Activated naive CD8-positive, alpha-beta T cell (primary cell): ENCODE results near the gene RNF149.
A peak's percentile ranks its signal among the peaks of the same experiment; 100 is the strongest.

Experiments used
- H3K27ac Mint-ChIP-seq: one replicate; pipeline ENCODE4 v1.8.0; 2021; ENCODE audit warnings: mixed read lengths
- H3K27me3 Mint-ChIP-seq: one replicate; pipeline ENCODE4 v1.8.0; 2021; ENCODE audit warnings: mixed read lengths
- H3K36me3 Mint-ChIP-seq: one replicate; pipeline ENCODE4 v1.8.0; 2021; ENCODE audit warnings: mixed read lengths
- H3K4me1 Mint-ChIP-seq: one replicate; pipeline ENCODE4 v1.8.0; 2021; ENCODE audit warnings: low read depth, mixed read lengths
- H3K4me3 Mint-ChIP-seq: one replicate; pipeline ENCODE4 v1.8.0; 2021; ENCODE audit warnings: mild to moderate bottlenecking, mixed read lengths
- H3K9me3 Mint-ChIP-seq: one replicate; pipeline ENCODE4 v1.8.0; 2021; ENCODE audit warnings: low read depth, mixed read lengths

Gene RNF149

DNA sequence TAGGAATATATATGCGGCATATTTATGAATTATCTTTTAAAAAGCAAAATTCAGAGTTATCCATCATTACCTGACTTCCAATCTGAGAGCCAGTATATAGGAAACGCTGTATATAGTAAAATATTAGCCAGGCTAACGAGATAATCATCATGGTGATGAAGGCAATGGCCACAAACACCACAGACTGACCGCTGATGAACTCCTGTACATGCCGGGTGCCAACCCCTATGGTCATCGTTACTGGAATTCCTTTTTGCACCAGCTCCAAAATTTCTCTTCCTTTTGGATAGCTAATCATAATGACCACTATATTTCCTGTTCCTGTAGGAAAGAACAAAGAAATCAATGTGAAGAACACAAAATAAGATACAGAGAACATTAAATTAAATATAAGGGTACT lies 13.6 kb downstream of the RNF149 start:
- H3K4me3 Mint-ChIP-seq: no peak overlapping the region

DNA sequence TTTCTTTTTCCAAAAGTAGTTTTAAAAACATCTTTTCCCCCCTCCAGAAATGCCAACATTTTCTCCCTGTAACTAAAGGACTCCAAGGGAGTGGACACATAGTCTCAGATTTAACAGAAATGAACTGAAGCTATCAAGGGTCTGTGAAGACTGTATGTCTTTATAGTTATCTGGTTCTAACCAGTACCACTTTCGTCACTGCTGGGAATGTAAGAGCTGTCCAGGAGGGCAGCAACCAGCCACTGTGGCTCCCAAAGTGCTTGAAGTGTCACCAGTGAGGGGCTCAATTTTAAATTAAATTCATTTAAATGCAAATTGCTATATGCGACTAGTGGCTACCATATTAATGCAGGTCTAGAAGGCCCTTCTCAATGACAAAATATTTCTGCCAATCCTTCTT lies 15.0 kb downstream of the RNF149 start:
- peaks cover 46% of the 10 kb centered on the region for H3K4me1 Mint-ChIP-seq

More for the DNA sequence above, 13.6 kb downstream of the RNF149 start:
- no peaks in the 10 kb centered on the region for H3K27me3 Mint-ChIP-seq
- no peak overlapping the region for H3K27ac Mint-ChIP-seq
- no peaks in the 10 kb centered on the region for H3K9me3 Mint-ChIP-seq
- H3K4me1 Mint-ChIP-seq: peaks cover 55% of the 10 kb centered on the region
- H3K36me3 Mint-ChIP-seq: peaks cover 4% of the 10 kb centered on the region

DNA sequence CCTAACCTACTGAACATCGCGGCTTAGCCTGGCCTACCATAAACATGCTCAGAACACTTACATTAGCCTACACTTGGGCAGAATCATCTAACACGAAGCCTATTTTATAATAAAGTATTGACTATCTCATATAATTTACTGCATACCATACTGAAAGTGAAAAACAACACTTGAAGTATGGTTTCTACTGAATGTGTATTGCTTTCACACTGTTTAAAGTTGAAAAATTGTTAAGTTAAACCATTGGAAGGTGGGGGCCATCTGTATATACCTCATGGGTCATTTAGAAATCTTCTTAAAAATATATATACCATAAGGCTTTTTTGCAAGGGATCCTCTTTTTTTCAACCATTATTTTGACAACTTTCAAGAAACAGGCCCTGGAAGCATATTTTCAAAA lies 16.5 kb downstream of the RNF149 start:
- Mint-ChIP-seq H3K27me3 (no peaks in the 10 kb centered on the region), H3K4me3 (no peak overlapping the region), H3K9me3 (no peaks in the 10 kb centered on the region), H3K27ac (no peak overlapping the region), H3K36me3 (peaks cover 2% of the 10 kb centered on the region), H3K4me1 (peaks cover 33% of the 10 kb centered on the region)

More for the DNA sequence above, 15.0 kb downstream of the RNF149 start:
- Mint-ChIP-seq H3K27ac (peak overlapping the region; percentile 6), H3K9me3 (no peaks in the 10 kb centered on the region), H3K27me3 (no peaks in the 10 kb centered on the region), H3K36me3 (peaks cover 2% of the 10 kb centered on the region), H3K4me3 (no peak overlapping the region)

DNA sequence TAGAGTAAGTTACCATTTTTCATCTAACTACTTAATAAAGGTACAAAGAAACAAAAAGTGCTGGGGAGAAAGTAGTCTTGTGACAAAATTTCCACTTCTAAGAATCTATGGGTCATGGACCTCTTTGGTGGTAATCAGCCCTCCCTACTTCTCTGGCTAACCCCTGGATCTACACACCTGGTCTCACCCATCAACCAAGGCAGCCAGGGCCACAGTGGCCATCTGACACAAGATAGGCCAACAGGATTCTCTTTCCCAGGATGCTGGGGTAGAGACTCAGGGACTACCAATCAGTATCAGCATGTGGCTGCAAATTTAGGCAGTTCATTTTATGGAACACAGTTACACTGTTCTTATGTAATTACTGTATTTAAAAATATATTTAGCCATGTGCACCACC lies 17.8 kb downstream of the RNF149 start:
- H3K27me3 Mint-ChIP-seq: no peaks in the 10 kb centered on the region
- no peaks in the 10 kb centered on the region for H3K9me3 Mint-ChIP-seq
- H3K27ac Mint-ChIP-seq: no peak overlapping the region
- H3K4me1 Mint-ChIP-seq: peaks cover 29% of the 10 kb centered on the region
- no peak overlapping the region for H3K4me3 Mint-ChIP-seq
- H3K36me3 Mint-ChIP-seq: peaks cover 4% of the 10 kb centered on the region

DNA sequence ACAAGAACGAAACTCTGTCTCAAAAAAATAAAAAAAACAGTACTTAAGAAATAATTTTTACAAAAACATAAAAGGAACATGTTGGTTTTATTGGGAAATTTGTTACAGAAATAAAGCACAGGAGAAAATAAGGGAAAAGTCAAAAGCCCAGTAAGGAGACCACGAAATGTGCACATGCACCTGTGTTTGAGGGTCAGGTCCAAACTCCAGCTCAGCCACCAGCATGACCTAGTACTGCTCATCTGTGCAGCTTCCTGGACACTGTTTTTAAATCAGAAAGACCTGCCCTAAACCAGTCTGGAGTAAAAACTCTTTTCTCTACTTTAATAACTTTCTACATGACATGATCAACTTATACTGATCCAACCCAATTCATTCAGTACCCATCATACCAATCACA lies 21.2 kb downstream of the RNF149 start:
- Mint-ChIP-seq H3K9me3 (no peaks in the 10 kb centered on the region), H3K27ac (peak overlapping the region; percentile 34), H3K4me1 (peaks cover 27% of the 10 kb centered on the region), H3K36me3 (peaks cover 13% of the 10 kb centered on the region), H3K27me3 (no peaks in the 10 kb centered on the region), H3K4me3 (no peak overlapping the region)

DNA sequence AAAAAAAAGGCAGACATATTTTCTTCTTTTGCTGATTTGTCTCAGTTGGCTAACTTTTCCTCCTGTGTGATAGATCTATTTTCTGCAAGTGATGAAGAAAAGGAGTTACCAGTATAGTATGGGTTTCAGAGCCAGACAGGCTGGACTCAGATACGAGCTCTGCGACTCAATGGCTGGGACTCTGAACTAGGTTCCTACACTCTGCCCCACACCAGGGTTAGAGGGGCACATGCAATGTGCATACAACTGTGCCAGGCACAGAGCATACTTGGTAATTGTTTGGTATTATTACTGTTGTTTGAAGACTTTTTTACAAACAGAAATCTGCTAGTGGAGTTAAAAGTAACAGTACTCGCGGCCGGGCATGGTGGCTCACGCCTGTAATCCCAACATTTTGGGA lies 21.8 kb downstream of the RNF149 start:
- no peak overlapping the region for H3K4me3 Mint-ChIP-seq
- peaks cover 29% of the 10 kb centered on the region for H3K4me1 Mint-ChIP-seq
- peak overlapping the region; percentile 22 for H3K27ac Mint-ChIP-seq
- H3K36me3 Mint-ChIP-seq: peaks cover 18% of the 10 kb centered on the region
- H3K9me3 Mint-ChIP-seq: no peaks in the 10 kb centered on the region
- H3K27me3 Mint-ChIP-seq: no peaks in the 10 kb centered on the region

DNA sequence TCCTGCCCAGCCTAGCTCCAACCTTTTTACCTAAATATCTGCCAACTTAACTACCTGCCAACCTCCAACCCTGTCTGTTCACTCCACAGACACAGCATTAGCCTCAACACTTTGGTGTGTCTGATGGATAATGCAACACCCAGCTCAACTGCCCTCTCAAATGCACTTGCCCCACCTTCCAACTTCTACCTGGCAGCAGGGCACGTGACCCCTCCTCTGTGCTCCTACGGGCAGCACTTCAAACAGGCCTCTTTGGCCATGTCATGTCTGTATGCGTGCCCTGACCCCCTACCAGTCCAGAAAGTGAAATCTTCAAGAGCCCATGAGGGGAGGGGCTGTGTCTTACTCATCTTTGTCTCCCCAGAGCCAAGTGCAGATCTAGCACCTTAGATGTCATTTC lies 25.5 kb downstream of the RNF149 start:
- peak overlapping the region; percentile 64 for H3K27ac Mint-ChIP-seq
- peaks cover 30% of the 10 kb centered on the region for H3K4me1 Mint-ChIP-seq
- peaks cover 19% of the 10 kb centered on the region for H3K36me3 Mint-ChIP-seq
- H3K27me3 Mint-ChIP-seq: no peaks in the 10 kb centered on the region
- no peaks in the 10 kb centered on the region for H3K9me3 Mint-ChIP-seq
- H3K4me3 Mint-ChIP-seq: no peak overlapping the region

DNA sequence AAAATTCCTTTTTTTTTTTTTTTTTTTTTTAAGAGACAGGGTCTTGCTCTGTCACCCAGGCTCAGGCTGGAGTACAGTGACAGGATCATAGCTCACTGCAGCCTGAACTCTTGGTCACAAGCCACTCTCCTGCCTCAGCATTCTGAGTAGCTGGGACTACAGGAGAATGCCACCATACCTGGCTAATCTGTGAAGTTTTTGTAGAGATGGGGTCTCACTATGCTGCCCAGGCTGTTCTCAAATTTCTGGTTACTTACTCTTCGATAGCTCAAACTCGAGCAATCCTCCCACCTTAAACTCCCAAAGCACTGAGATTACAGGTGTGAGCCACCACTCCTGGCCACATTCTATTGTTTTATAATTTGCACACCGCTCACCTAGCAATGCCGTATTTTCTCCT lies 27.0 kb downstream of the RNF149 start:
- H3K4me1 Mint-ChIP-seq: peaks cover 27% of the 10 kb centered on the region
- peak overlapping the region; percentile 28 for H3K27ac Mint-ChIP-seq
- H3K4me3 Mint-ChIP-seq: no peak overlapping the region
- H3K9me3 Mint-ChIP-seq: no peaks in the 10 kb centered on the region
- H3K36me3 Mint-ChIP-seq: peaks cover 19% of the 10 kb centered on the region
- H3K27me3 Mint-ChIP-seq: no peaks in the 10 kb centered on the region

DNA sequence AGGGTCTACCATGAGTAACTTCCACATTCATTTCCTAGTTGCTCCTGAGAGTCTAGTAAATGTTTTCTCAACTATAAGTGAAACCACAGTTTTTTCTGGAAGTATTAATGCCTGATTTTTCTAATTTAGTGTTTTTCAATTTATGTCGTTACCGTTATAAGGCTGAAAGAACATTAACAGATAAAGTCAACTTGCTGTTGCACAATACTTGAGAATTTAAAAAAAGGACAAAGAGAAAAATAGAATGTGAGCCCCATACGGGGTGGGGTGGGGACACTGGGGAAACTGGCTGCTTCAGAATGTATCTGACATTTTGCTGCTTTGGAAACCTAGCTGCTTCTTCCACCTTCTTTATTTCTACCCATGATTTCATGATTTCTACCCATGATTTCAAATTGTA lies 29.6 kb downstream of the RNF149 start:
- Mint-ChIP-seq H3K9me3 (no peaks in the 10 kb centered on the region), H3K4me3 (no peak overlapping the region), H3K27ac (peak overlapping the region; percentile 41), H3K36me3 (peaks cover 16% of the 10 kb centered on the region), H3K27me3 (no peaks in the 10 kb centered on the region), H3K4me1 (peaks cover 19% of the 10 kb centered on the region)

DNA sequence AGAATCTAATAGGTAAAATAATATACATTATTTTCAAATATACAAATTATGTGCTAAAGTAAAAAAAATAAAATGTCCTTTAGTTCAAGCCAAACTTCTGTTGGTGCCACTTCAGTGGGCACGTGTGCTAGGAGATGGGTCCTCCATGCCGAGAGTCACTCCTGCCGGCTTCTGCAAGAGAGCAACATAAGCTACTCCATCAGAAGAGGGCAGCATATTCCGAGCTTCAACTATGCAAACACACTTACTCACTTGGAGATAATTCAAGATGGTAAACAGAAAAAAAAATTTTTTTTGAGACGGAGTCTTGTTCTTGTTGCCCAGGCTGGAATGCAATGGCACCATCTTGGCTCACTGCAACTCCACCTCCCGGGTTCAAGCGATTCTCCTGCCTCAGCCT lies 31.4 kb downstream of the RNF149 start:
- H3K27ac Mint-ChIP-seq: no peak overlapping the region
- no peak overlapping the region for H3K4me3 Mint-ChIP-seq
- peaks cover 26% of the 10 kb centered on the region for H3K4me1 Mint-ChIP-seq
- peaks cover 7% of the 10 kb centered on the region for H3K36me3 Mint-ChIP-seq
- no peaks in the 10 kb centered on the region for H3K9me3 Mint-ChIP-seq
- no peaks in the 10 kb centered on the region for H3K27me3 Mint-ChIP-seq

DNA sequence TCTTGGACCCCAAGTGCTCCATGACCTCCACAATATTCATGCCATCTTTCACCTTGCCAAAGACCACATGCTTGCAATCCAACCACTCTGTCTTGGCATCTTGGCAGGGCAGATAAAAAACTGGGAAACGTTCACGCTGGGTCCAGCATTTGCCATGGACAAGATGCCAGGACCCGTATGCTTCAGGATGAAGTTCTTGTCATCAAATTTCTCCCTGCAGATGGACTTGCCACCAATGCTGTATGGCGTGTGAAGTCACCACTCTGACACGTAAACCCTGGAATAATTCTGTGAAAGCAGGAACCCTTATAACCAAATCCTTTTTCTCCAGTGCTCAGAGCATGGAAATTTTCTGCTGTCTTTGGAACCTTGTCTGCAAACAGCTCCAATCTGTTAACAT lies 34.4 kb downstream of the RNF149 start:
- Mint-ChIP-seq H3K9me3 (no peaks in the 10 kb centered on the region), H3K27me3 (no peaks in the 10 kb centered on the region), H3K4me1 (peaks cover 30% of the 10 kb centered on the region), H3K36me3 (peaks cover 2% of the 10 kb centered on the region), H3K4me3 (no peak overlapping the region), H3K27ac (peak overlapping the region; percentile 66)

DNA sequence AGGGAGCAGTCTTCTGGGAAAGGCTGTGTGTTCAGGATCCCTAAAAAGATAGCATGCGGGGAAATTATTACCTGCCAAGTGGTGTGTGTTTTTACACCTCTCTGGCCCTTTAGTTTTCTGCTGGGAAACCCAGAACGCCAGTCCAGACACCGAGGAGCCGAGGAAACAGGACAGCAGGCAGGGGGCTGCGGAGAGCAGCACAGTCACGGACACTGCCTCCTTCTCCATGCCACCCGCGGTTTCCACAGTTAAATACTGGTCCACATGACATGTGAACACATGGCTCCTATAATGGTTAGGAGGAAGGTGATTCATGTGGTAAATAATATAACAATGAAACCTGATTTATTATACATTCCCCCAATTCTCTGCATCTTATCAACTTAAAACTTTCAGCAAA lies 35.4 kb downstream of the RNF149 start:
- no peaks in the 10 kb centered on the region for H3K27me3 Mint-ChIP-seq
- H3K27ac Mint-ChIP-seq: peak overlapping the region; percentile 78
- H3K4me3 Mint-ChIP-seq: peak overlapping the region; percentile 14
- no peaks in the 10 kb centered on the region for H3K9me3 Mint-ChIP-seq
- H3K4me1 Mint-ChIP-seq: peaks cover 34% of the 10 kb centered on the region
- H3K36me3 Mint-ChIP-seq: peaks cover 2% of the 10 kb centered on the region

DNA sequence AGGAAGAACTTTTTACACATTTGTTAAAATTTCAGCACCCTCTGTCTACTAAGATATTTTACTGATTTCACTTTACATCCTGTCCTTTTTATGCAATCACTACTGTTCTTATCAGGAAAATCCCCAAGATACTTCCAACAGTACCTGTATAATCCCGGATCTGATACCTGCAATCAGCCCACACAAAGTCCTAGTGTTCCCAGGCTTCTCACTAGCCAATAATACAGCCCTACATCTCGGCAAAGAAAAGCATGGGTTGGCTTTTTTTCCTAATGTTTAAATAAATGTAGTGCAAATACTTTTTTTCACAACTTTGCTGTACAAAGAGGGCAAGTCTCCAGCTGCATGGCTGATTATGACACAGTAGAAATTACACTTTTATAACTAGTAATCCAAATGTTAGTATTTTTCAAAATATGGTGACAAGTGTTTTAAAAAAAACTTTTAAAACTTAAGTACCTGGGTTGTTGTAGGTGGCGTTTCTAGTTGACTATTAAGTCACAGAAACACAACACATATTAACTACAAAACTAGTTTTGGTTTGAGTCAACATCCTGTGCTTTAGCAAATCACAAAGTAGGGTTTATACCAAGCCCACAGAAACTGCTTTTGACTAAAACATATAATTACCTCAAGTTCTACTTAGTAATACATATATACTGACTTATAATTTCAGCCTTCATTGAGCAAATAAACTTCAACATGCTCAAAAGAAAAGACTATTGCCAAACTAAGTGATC lies 36.3 kb downstream of the RNF149 start:
- Mint-ChIP-seq H3K27ac (peak overlapping the region; percentile 79), H3K9me3 (no peaks in the 10 kb centered on the region), H3K36me3 (peaks cover 2% of the 10 kb centered on the region), H3K27me3 (no peaks in the 10 kb centered on the region), H3K4me3 (no peak overlapping the region), H3K4me1 (peaks cover 39% of the 10 kb centered on the region)

DNA sequence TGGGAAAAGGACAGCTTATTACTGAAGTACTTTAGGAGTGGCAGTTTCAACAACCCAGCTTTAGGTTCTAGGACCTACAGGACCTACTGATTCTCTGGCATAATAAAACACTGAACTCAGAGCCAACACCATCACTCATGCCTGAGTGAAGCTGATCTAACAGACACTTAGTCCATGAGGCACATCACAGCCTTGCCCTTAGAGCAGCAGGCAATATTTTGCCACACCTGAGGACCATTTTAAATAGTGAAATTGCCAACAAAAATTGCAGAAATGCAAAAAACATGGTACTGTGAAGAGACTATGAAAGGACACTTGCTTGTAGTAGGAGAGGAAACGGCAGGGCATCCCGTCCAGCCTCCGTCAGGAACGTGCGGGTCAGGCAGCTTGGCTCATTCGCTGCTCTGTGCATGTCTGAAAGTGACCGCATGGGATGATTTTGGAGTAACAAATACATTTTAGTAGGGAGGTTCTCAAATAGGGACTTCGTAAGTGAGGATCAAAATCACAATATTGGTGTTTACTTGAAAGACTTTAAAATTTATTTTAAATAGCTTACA lies 37.7 kb downstream of the RNF149 start:
- H3K36me3 Mint-ChIP-seq: peaks cover 5% of the 10 kb centered on the region
- peak overlapping the region; percentile 74 for H3K27ac Mint-ChIP-seq
- peaks cover 44% of the 10 kb centered on the region for H3K4me1 Mint-ChIP-seq
- no peaks in the 10 kb centered on the region for H3K9me3 Mint-ChIP-seq
- H3K4me3 Mint-ChIP-seq: no peak overlapping the region
- no peaks in the 10 kb centered on the region for H3K27me3 Mint-ChIP-seq

DNA sequence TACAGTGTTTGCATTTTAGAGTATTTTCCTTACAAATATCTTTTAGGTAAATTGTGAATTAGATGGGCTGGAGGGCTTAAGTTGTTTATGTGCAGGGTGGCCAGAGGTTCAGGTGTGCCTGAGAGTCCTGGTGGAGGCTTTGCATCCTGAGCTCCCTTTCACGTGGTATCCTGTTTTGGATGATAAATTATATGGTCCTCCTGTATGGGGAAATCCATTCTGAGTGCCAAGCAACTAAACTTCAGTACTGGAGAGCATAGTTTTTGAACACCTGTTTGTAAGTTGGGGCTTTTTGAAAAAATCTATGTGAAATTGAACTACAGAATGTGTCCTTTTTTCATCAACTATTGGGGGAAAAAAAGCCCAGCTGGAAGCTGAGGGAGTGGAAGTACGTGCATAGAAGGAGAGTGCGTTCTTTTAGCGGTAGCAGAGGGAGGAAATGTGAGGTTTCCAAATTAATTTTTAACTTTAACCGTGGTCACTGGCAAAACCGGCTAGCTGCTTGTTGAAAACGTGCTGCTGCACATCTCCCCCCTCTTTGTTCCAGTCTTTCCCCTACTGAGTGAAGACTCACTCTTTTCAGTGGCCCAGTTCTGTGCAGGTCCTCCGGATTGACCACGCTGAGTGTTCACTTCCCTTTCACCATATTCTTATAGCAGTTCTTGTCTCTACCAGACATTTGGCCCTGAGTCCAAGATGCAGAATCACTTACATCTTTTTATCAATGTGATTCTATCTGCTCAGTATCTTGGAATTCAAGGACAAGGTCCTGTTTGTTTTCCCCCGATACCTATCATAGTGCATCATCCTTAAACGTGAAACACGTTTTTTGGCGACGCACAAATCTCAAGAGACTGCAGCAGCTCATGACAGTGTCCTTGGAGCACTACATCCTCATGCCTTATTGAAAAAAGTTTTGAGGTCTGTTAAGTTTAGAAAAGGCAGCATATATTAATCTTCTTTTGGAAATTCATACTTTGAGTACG lies 40.5 kb downstream of the RNF149 start:
- no peaks in the 10 kb centered on the region for H3K9me3 Mint-ChIP-seq
- H3K36me3 Mint-ChIP-seq: peaks cover 5% of the 10 kb centered on the region
- no peak overlapping the region for H3K4me3 Mint-ChIP-seq
- H3K27ac Mint-ChIP-seq: peak overlapping the region; percentile 85
- peaks cover 47% of the 10 kb centered on the region for H3K4me1 Mint-ChIP-seq
- H3K27me3 Mint-ChIP-seq: no peaks in the 10 kb centered on the region
